ENCODE measurements around the gene MARCHF11. TPM values are rescaled to one million over a fixed set of nuclear protein-coding genes. Genes with fewer than 3 reads are reported as not detected.

MARCHF11 gene
- total and polyA plus RNA-seq, 2 experiments from 2014 or later, result not detected

DNA sequence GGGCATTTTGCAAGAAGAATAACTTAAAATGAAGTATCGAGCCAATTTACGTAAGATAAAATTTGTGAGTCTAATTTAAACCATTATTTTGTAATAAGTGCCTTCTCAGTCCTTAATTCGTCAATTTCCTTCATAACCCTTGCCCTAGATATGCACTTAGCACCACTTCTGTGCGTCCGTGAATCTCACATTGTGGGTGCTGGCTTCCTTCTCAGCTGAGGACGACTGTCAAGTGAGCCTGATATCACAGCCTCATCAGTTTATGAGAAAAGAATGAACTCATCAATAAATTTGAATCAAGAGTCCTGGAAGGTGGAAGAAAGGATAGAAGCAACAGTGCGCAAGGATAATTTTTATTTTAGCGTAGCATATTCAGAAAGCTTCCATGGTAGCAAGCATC, 64.5 kb downstream of the MARCHF11 start:
- Histone ChIP-seq H3K27ac (no peak overlapping the region), H3K9me3 (ENCODE audit: low read depth) (no peaks in the 10 kb centered on the region), H3K4me2 (no peak overlapping the region), H3K27me3 (no peaks in the 10 kb centered on the region), H3K4me3 (no peak overlapping the region), H2AFZ (no peak overlapping the region), H4K20me1 (ENCODE audit: insufficient read depth, poor library complexity, severe bottlenecking) (no peaks in the 10 kb centered on the region), H3K79me2 (no peaks in the 10 kb centered on the region), H3K4me1 (ENCODE audit: insufficient read depth) (no peaks in the 10 kb centered on the region), H3K9me2 (replicated peaks; ENCODE audit: insufficient read depth) (no peaks in the 10 kb centered on the region), H3K36me3 (replicated peaks; ENCODE audit: insufficient read depth, low read depth) (no peaks in the 10 kb centered on the region)
- TF ChIP-seq EZH2phosphoT487 (IDR thresholded peaks at IDR 0.05; ENCODE audit: low read depth, severe bottlenecking, unreplicated experiment), result no peak
- no peak for TF ChIP-seq EZH2 (IDR thresholded peaks at IDR 0.05; ENCODE audit: borderline replicate concordance)
- TF ChIP-seq, protein P1, sequence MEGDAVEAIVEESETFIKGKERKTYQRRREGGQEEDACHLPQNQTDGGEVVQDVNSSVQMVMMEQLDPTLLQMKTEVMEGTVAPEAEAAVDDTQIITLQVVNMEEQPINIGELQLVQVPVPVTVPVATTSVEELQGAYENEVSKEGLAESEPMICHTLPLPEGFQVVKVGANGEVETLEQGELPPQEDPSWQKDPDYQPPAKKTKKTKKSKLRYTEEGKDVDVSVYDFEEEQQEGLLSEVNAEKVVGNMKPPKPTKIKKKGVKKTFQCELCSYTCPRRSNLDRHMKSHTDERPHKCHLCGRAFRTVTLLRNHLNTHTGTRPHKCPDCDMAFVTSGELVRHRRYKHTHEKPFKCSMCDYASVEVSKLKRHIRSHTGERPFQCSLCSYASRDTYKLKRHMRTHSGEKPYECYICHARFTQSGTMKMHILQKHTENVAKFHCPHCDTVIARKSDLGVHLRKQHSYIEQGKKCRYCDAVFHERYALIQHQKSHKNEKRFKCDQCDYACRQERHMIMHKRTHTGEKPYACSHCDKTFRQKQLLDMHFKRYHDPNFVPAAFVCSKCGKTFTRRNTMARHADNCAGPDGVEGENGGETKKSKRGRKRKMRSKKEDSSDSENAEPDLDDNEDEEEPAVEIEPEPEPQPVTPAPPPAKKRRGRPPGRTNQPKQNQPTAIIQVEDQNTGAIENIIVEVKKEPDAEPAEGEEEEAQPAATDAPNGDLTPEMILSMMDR (IDR thresholded peaks at IDR 0.05; ENCODE audit: poor library complexity), result no peak
- DNase-seq (ENCODE audit: low spot score), result no peak
- WGBS (ENCODE audit: low lambda C conversion rate, missing lambda C conversion rate), result 93% methylated on average over 8 of the region's 8 CpGs

DNA sequence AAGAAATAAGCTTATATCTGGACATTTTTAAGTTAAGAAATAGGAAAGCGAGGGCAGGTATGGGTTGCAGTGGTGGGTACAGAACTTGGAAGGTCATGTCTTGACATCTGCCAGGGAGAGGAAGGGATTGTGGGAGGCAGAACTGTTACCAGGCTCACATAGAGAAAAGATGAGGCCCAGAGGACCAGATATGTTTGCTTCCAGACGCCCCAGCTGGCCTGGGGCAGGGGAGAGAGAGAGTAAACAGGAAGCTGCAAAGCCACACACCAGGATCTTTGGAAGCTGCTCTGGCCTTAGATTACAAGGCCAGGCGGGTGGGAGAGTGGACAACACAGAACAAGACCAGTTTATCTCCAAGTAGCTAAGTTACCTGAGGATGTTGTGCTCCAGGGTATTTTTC, 71.2 kb downstream of the MARCHF11 start:
- no peaks in the 10 kb centered on the region for H3K4me1 ChIP-seq (ENCODE audit: insufficient read depth)

DNA sequence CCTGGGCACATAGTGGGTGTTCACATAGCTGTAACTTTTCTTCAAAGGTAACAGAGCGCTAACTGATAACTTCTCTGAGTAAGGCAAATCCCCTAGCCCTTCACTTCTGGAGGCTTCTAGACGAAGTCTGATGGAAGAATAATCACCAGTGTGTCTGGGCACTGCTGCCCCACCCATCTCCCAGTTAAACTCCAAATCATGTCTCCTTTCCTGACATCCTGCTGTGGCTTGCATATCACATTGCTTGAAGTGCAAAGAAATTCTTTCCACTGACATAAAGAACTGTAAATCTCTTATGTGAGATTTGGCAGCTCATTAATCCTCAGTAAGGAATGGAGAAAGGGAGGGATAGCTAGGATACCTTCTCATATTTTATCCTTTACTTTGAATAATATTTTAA, 74.6 kb downstream of the MARCHF11 start:
- Histone ChIP-seq H3K4me1 (ENCODE audit: insufficient read depth) (no peaks in the 10 kb centered on the region), H3K36me3 (replicated peaks; ENCODE audit: insufficient read depth, low read depth) (no peaks in the 10 kb centered on the region), H3K4me3 (no peak overlapping the region), H3K4me2 (no peak overlapping the region), H2AFZ (no peak overlapping the region), H3K79me2 (no peaks in the 10 kb centered on the region), H4K20me1 (ENCODE audit: insufficient read depth, poor library complexity, severe bottlenecking) (no peaks in the 10 kb centered on the region), H3K27ac (no peak overlapping the region), H3K27me3 (no peaks in the 10 kb centered on the region), H3K9me3 (ENCODE audit: low read depth) (no peaks in the 10 kb centered on the region), H3K9me2 (replicated peaks; ENCODE audit: insufficient read depth) (no peaks in the 10 kb centered on the region)
- no peak for DNase-seq (ENCODE audit: low spot score)
- TF ChIP-seq, protein P1 (IDR thresholded peaks at IDR 0.05; ENCODE audit: poor library complexity), result no peak
- TF ChIP-seq EZH2phosphoT487 (IDR thresholded peaks at IDR 0.05; ENCODE audit: low read depth, severe bottlenecking, unreplicated experiment), result no peak
- no peak for TF ChIP-seq EZH2 (IDR thresholded peaks at IDR 0.05; ENCODE audit: borderline replicate concordance)
- 69% methylated on average over 2 of the region's 2 CpGs for WGBS (ENCODE audit: low lambda C conversion rate, missing lambda C conversion rate)

More for the DNA sequence above, 71.2 kb downstream of the MARCHF11 start:
- Histone ChIP-seq H3K36me3 (replicated peaks; ENCODE audit: insufficient read depth, low read depth) (no peaks in the 10 kb centered on the region), H3K27ac (no peak overlapping the region), H2AFZ (no peak overlapping the region), H3K9me2 (replicated peaks; ENCODE audit: insufficient read depth) (no peaks in the 10 kb centered on the region), H3K4me2 (no peak overlapping the region), H3K9me3 (ENCODE audit: low read depth) (no peaks in the 10 kb centered on the region), H4K20me1 (ENCODE audit: insufficient read depth, poor library complexity, severe bottlenecking) (no peaks in the 10 kb centered on the region), H3K4me3 (no peak overlapping the region), H3K79me2 (no peaks in the 10 kb centered on the region), H3K27me3 (no peaks in the 10 kb centered on the region)
- TF ChIP-seq, protein P1 (IDR thresholded peaks at IDR 0.05; ENCODE audit: poor library complexity), result no peak
- no peak for TF ChIP-seq EZH2 (IDR thresholded peaks at IDR 0.05; ENCODE audit: borderline replicate concordance)
- TF ChIP-seq EZH2phosphoT487 (IDR thresholded peaks at IDR 0.05; ENCODE audit: low read depth, severe bottlenecking, unreplicated experiment), result no peak
- WGBS (ENCODE audit: low lambda C conversion rate, missing lambda C conversion rate), result 53% methylated on average over 3 of the region's 3 CpGs
- DNase-seq (ENCODE audit: low spot score), result no peak

DNA sequence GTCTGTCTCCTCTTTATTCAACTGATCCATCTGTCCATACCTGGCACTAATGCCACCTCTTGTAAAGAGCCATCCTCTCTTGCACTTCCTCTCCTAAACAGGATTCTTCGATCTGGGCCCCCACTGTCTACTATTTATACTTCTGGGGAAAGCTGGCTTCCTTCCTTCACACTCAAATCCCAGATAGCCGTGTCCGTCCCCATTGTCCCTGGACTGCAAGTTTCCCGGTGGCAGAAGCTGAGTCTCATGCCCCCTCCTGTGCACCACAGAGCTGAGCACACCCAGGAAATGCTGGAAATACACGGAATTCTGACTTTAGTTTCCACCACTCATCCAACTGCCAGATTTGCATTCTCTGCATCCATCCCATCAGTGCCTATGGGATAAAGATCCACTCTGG, 84.0 kb downstream of the MARCHF11 start:
- no peak for DNase-seq (ENCODE audit: low spot score)
- H3K4me1 ChIP-seq (ENCODE audit: insufficient read depth), result no peaks in the 10 kb centered on the region
- H3K79me2 ChIP-seq, result no peaks in the 10 kb centered on the region
- H3K27ac ChIP-seq, result no peak overlapping the region
- TF ChIP-seq EZH2phosphoT487 (IDR thresholded peaks at IDR 0.05; ENCODE audit: low read depth, severe bottlenecking, unreplicated experiment) (no peak), EZH2 (IDR thresholded peaks at IDR 0.05; ENCODE audit: borderline replicate concordance) (no peak)
- TF ChIP-seq, protein P1 (IDR thresholded peaks at IDR 0.05; ENCODE audit: poor library complexity), result no peak
- H2AFZ ChIP-seq, result no peak overlapping the region
- H3K4me3 ChIP-seq, result no peak overlapping the region
- no peak overlapping the region for H3K4me2 ChIP-seq
- H3K9me3 ChIP-seq (ENCODE audit: low read depth), result no peaks in the 10 kb centered on the region
- H3K9me2 ChIP-seq (replicated peaks; ENCODE audit: insufficient read depth), result no peaks in the 10 kb centered on the region
- no peaks in the 10 kb centered on the region for H3K36me3 ChIP-seq (replicated peaks; ENCODE audit: insufficient read depth, low read depth)
- no peaks in the 10 kb centered on the region for H3K27me3 ChIP-seq
- WGBS (ENCODE audit: low lambda C conversion rate, missing lambda C conversion rate), result 69% methylated on average over 5 of the region's 5 CpGs
- no peaks in the 10 kb centered on the region for H4K20me1 ChIP-seq (ENCODE audit: insufficient read depth, poor library complexity, severe bottlenecking)
